Mesodermal cell (in vitro differentiated cells): ENCODE measurements around the gene RASGRP1.

ENCODE experiments used
- H3K27ac ChIP-seq: 2 replicates; pipeline ENCODE4 v1.7.0; 2013; ENCODE audit warnings: mild to moderate bottlenecking, low read depth, low read length, moderate library complexity; ENCODE audit not compliant: severe bottlenecking
- H3K36me3 ChIP-seq: 2 replicates; pipeline ENCODE4 v1.7.1; 2013; ENCODE audit warnings: mild to moderate bottlenecking, low read length, moderate library complexity; ENCODE audit not compliant: control insufficient read depth, insufficient read depth
- H3K4me1 ChIP-seq: one replicate; pipeline ENCODE4 v1.7.1; 2013; ENCODE audit warnings: mild to moderate bottlenecking, low read length; ENCODE audit not compliant: insufficient read depth, control insufficient read depth, poor library complexity, severe bottlenecking
- H3K4me3 ChIP-seq: 2 replicates; pipeline ENCODE4 v1.7.0; 2013; ENCODE audit warnings: low read length, control low read depth, mild to moderate bottlenecking; ENCODE audit not compliant: insufficient read depth, poor library complexity, severe bottlenecking; ENCODE audit errors: extremely low read depth
- H3K9me3 ChIP-seq: 2 replicates; pipeline ENCODE4 v1.7.1; 2013; ENCODE audit warnings: mild to moderate bottlenecking, low read length, moderate library complexity; ENCODE audit not compliant: control insufficient read depth
- WGBS, 2 experiments: methylation state at CpG; one replicate each; pipeline ENCODE4 v1.1.5; 2013; ENCODE audit warnings: missing lambda C conversion rate in 2 of 2; ENCODE audit not compliant: insufficient coverage in 2 of 2; 5-methylcytosine and 5-hydroxymethylcytosine counted together

Gene RASGRP1

DNA sequence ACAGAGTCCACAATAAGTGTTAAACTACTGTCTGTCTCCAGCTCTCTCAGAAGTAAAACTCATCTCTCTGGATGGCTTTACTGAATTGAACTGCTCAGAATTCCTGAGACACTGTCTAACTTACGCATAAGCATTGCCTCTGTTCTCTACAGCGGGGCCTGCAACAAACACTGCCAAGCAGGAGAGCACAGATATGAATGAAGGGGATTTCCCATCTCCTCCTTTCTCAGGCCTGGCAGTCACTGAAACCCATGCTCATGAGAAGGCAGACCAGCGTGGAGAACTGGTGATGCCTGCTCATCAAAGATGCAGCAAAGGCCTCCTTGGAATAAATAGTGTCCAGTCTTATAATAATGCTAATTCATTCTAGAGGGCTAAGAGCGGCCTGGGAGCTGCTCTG is 10.3 kb downstream of the RASGRP1 start:
- H3K4me1 ChIP-seq: peaks cover 7% of the 10 kb centered on the region
- 88 to 97% methylated on average over 4 of the region's 4 CpGs for WGBS, 2 experiments
- no peaks in the 10 kb centered on the region for H3K36me3 ChIP-seq
- H3K27ac ChIP-seq: no peak overlapping the region
- no peaks in the 10 kb centered on the region for H3K9me3 ChIP-seq
- H3K4me3 ChIP-seq: no peak overlapping the region

DNA sequence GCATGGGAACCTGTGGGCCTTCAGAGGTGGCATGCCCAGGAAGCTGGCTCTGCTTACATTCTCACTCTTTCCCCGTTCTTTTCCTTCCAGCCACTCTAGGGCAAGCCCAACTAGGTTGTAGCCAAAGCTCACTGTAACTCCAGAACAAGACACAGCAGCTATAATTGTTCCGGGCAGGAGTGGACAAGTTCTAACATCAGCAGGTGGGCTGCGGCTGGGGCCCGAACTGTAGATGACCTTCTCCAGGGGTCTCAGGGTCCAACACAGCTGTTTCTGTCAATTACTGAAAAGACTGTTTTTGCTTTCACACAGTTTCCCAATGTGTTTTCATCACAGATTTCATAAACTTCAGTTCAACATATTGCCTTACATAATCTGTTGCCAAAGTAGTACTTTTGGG is 11.5 kb downstream of the RASGRP1 start:
- Histone ChIP-seq H3K9me3 (no peaks in the 10 kb centered on the region), H3K4me1 (peaks cover 7% of the 10 kb centered on the region), H3K27ac (no peak overlapping the region), H3K36me3 (no peaks in the 10 kb centered on the region), H3K4me3 (no peak overlapping the region)
- 94 to 97% methylated on average over 4 of the region's 4 CpGs for WGBS, 2 experiments

DNA sequence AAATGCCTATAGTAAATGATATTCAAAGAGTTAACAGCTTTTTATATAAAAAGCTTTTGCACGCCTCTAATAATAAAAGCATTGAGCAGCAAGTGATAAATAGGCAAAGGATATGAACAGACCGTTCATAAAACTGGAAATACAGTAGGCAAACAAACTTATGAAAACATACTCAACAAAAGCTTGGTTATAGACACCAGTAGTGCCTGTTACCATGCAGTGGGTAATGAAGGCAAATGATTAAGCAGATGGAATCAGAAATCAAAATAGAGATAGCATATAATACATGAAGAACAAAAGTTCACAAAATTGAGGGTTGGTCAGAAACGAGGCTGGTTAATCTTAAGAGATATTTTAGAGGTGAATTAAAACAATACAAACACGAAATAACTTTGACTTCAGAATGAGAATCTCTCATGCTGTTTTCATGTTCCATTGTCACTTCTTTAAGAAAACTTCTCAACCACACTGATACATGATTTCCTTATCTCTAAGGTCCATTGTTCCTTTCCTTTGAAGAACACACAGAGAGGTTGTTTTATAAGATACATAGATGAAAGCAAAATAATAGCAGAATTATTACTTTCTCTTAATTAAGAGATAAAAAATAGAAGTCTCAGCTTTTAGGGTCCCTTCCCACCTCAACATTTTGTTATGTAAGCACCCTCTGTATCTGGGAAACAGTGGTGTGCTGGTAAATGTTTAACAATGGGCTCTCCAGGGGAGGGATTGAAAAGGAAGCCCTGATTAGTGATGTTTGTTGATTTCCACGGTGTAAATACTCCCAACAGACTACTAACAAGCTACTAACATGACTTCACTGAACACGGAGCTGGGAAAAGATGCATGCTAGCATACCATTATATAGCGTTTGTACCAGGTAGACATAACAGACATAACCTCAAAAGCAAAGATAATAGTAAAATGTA is 12.6 kb downstream of the RASGRP1 start:
- H3K9me3 ChIP-seq: no peaks in the 10 kb centered on the region
- WGBS, 2 experiments: no CpG with 5 or more reads among the region's 7 CpGs
- no peaks in the 10 kb centered on the region for H3K36me3 ChIP-seq
- peaks cover 7% of the 10 kb centered on the region for H3K4me1 ChIP-seq
- no peak overlapping the region for H3K4me3 ChIP-seq
- H3K27ac ChIP-seq: no peak overlapping the region

DNA sequence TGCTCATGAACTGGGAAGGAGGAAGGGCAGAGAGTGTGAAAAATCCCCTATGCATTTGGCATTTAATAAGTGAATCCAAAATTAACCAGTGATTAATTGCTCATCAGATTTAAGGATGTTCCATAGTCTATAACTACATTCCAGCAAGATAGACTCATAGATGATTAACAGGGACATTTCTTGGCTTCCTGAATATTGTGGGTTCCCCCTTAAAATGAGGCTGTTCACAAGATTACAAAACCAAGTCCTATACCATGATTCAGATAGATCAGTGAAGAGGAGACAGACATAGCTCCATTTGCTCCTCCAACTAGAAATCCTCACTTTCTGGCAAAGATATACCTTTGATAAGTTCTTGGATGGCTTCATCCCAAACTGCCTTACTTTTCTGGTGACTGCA is 15.4 kb downstream of the RASGRP1 start:
- H3K4me1 ChIP-seq: no peaks in the 10 kb centered on the region

DNA sequence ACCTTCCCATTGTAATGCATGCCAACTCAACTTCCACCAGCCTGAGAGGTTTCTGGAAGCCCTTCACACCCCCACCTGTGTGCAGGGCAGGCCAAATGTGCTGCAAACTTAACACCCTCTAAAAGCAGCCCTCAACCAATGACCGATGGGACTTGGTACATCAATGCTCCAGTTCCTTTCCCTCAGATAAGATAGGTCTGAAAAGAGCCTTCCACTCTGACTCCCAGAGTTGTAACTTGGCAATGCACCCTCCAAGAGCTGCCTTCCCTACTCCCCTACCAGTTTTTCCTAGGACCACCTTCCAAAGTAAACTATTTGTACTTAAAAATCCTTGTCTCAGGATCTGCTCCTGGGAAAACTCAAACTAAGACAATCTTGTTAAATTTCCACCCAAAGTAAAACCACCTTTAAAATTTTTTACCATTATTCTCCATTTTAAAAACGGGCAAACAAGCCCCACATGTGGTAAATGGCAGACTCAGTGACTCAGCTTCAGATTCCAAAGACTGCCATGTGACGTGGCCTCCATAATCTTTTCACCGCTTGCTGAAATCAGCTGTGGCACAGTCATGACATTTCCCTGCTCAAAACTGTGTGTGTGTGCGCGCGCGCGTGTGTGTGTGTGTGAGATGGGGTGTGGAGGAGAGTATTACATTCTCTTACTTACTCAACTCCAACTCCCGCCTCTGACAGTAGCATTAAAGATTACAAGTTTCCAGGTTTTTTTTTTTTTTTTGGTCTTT is 17.2 kb downstream of the RASGRP1 start:
- H3K27ac ChIP-seq: no peak overlapping the region
- H3K9me3 ChIP-seq: no peaks in the 10 kb centered on the region
- no peaks in the 10 kb centered on the region for H3K36me3 ChIP-seq
- WGBS, 2 experiments: 89% methylated on average over 4 of the region's 10 CpGs
- H3K4me3 ChIP-seq: no peak overlapping the region
- H3K4me1 ChIP-seq: no peaks in the 10 kb centered on the region

More for the DNA sequence above, 15.4 kb downstream of the RASGRP1 start:
- no peaks in the 10 kb centered on the region for H3K9me3 ChIP-seq
- H3K36me3 ChIP-seq: no peaks in the 10 kb centered on the region
- H3K4me3 ChIP-seq: no peak overlapping the region
- H3K27ac ChIP-seq: no peak overlapping the region

DNA sequence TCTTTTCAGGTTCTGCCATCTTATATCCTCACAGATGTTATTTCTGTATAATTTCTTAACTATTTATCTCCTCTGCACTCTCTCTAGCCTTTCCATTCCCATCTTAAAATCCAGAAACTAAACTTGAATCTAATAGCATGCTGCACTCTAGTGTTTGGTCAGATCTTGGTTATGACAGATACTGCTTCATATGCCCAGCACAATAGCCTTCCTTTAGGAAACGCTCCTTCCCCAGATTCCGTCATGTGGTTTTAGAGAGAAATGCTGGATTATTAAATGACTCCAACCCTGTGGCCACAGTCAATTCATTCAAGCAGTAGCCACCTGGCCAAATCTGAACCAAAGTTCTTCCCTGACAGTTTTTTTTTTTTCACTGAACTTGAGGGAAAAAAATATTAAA is 19.4 kb downstream of the RASGRP1 start:
- WGBS, 2 experiments: no CpG with 5 or more reads among the region's 2 CpGs
- H3K36me3 ChIP-seq: no peaks in the 10 kb centered on the region
- no peaks in the 10 kb centered on the region for H3K4me1 ChIP-seq
- no peaks in the 10 kb centered on the region for H3K9me3 ChIP-seq
- H3K27ac ChIP-seq: no peak overlapping the region
- no peak overlapping the region for H3K4me3 ChIP-seq

DNA sequence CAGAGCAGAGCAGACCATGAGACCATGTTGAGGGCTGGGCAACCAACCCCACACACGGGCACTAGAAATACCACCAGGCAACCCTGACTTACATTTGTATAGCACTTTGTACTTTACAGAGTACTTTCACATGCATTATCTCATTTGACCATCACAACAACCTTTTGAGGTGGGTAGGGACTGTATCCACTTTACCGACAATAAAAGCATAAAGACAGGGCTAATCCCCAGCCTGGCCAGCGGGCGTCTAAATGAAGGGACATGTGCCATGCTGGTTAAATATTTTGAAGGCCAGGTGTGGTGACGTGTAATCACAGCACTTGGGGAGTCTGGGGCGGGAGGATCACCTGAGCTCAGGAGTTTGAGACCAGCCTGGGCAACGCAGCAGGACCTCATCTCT is 23.6 kb downstream of the RASGRP1 start:
- H3K9me3 ChIP-seq: no peaks in the 10 kb centered on the region
- WGBS, 2 experiments: 95 to 98% methylated on average over 5 to 6 of the region's 7 CpGs
- H3K4me1 ChIP-seq: no peaks in the 10 kb centered on the region
- no peaks in the 10 kb centered on the region for H3K36me3 ChIP-seq
- H3K4me3 ChIP-seq: no peak overlapping the region
- H3K27ac ChIP-seq: no peak overlapping the region

DNA sequence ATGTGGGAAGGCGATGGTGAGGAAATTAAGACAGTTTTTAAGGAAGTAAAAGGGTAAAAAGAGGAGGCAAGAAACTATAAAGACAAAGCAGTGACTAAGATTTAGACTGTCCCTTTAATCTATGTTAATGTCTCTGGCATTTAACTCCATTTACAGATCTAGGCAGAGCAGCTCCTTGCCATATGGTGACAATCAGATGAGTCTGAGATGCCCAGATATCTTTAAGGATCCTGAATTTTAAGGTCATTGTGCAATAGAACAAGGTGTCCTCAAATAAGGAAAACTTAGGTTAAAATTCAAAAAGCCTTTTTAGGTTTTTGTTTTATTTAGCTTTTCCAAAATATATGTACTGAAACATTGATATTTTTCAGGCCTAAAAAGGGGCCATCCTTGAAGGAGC is 24.1 kb downstream of the RASGRP1 start:
- WGBS, 2 experiments: 91% methylated on average over 1 of the region's 1 CpG; no CpG with 5 or more reads in 1 of the 2 experiments
- Histone ChIP-seq H3K4me1 (no peaks in the 10 kb centered on the region), H3K9me3 (no peaks in the 10 kb centered on the region), H3K4me3 (no peak overlapping the region), H3K36me3 (no peaks in the 10 kb centered on the region), H3K27ac (no peak overlapping the region)

DNA sequence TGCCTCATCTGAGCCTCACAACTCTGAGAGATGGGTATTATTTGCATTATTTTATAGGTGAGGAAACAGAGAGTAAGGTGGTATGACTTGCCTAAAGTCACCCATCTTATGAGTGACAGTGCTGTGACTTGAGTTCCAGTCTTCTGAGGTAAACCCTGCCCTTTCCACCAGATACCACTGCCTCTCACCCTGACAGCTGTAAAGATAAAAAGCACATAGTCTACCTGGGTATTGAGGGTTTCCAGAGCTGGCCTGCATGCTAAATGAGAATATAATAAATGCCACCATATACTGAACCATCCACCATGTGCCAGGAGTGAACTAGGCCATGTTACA is 25.6 kb downstream of the RASGRP1 start:
- Histone ChIP-seq H3K27ac (no peak overlapping the region), H3K4me1 (no peaks in the 10 kb centered on the region), H3K4me3 (no peak overlapping the region), H3K36me3 (no peaks in the 10 kb centered on the region), H3K9me3 (no peaks in the 10 kb centered on the region)

DNA sequence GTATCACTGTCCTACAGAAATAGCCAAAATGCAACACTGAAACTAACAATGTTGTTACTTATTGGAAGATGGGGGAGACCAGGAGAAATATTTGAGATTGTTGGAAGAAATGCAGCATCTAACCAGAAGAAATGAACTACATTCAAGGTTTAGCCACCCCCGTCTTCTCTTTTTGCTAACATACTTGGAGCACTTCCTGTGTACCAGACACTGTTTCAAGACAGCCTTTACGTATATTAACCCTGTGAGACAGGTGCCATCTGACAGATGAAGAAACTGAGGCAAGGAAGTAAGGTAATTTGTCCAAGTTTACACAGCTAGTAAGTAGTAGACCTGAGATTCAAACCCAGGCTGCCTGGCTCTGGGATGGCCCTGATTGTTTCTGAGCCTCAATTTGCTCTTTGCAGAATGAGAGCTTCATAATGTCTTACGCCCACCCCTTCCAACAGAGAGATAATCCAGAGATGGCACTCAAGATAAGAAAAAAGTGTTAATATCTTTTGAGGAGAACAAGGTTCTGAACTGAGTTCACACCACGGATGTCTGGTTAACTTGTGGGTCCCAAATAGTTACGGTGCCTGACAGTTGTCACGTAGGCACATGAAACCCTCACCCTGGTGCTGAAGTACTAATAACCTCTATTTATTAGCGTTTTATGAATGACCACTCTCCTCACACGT is 26.1 kb downstream of the RASGRP1 start:
- Histone ChIP-seq H3K4me3 (no peak overlapping the region), H3K36me3 (no peaks in the 10 kb centered on the region), H3K27ac (no peak overlapping the region), H3K4me1 (no peaks in the 10 kb centered on the region), H3K9me3 (no peaks in the 10 kb centered on the region)
- 92 to 94% methylated on average over 5 of the region's 8 CpGs for WGBS, 2 experiments
